Stimulated activated CD8-positive, alpha-beta memory T cell treated with anti-CD3 and anti-CD28 coated beads, Interleukin-2, amount 100 ng/mL, for 1 hour (primary cell): Measurements from ENCODE around the gene FILIP1.

Source experiments
- DNase-seq, 2 donors: peaks; one replicate each; pipeline ENCODE4 v3.0.0-alpha.2; 2020; ENCODE audit warnings: low read depth in 2 of 2

FILIP1 gene

DNA sequence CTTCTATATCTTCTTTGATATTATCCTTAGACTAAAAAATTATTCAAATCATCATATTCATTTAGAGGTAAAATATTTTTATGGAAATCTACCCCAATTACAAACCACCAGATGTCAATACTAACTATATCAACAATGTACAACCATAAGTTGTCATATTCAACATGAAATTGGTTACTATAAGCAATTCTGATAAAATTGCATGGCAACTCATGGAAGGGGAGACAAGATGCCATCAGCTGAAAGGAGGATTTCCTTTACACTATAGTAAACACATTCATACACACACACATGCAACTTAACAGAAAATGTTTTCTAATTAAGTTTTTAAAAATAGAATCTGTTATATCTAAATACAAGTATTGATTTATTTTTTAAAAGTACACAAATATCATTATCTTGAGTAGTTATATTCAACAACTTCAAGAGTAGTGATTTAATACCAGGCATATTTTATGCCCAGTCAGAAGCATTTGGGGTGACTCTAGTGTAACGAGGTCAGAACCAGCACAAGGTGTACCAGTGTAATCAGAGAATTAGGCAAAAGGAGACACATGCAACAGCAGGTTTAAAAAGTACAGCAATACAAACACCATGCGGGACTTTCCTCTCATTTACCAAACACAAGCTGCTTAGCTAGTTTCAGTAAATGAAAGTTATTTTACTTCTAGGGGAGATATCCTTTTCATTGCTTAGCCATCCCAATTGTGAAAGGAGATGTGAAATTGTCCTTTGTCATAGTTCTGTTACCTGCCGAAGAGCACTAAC is 1.0 kb downstream of the FILIP1 start:
- no peak for DNase-seq

GRCh38 chr6:75491291-75491690 is 2.3 kb downstream of the FILIP1 start:
- no peak for DNase-seq

GRCh38 chr6:75490706-75491105 is 2.9 kb downstream of the FILIP1 start:
- no peak for DNase-seq

DNA sequence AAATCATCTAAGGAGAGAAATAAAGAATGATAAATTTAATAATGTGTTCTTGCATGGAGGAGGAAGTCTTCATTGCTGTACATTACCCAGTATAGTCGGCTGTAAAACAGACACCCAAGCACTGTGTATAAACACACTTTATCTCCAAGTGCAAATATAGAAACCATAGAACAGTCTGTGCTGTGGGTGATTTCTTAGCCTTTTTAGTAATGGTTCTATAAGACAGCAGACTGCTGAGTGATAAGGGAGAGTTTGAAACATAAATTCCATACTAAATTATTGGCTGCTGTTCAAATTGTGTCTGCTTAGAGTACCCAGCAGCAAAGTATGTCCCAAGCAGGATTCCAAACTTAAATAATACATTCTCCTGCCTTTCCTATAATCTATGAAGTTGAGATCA is 4.6 kb downstream of the FILIP1 start:
- DNase-seq: no peak

DNA sequence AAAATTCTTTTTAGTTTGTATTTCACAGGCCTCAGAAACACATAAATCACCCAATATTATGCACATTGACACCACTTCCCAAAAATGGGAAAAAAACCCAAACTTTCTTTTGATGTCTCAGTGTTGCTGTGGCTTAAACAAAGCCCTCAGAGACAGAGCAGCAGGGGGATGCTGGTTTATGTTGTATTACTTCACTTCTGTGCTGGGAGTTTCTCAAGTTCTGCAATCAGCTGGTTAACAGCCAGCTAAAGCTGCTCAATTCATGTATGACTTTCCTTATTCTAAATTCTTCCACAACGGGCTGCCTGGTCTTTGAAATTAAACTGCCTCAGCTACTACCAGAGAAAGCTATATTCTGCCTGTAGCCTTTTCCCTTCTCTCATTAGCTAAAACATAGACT is 5.6 kb downstream of the FILIP1 start:
- no peak for DNase-seq

GRCh38 chr6:75486850-75487518 is 6.6 kb downstream of the FILIP1 start:
- DNase-seq: no peak

DNA sequence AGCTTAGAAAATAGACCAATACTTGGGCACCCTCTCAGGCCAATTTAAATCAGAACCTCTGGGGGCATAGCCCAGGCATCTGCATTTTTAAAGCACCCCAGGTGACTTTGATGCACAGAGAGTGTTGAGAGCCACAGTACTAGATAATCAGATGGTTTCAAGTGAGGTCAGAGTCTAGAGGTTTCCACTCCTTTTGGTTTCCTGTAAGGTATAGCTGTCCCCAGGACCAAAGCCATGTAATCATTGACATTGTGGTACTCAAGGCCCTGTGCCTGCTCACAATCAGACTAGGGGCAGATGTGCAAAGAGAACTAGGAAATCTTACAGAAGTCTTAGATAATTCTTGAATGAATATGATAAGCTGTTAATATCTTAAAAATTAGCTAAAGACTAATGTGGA is 9.1 kb downstream of the FILIP1 start:
- no peak for DNase-seq

DNA sequence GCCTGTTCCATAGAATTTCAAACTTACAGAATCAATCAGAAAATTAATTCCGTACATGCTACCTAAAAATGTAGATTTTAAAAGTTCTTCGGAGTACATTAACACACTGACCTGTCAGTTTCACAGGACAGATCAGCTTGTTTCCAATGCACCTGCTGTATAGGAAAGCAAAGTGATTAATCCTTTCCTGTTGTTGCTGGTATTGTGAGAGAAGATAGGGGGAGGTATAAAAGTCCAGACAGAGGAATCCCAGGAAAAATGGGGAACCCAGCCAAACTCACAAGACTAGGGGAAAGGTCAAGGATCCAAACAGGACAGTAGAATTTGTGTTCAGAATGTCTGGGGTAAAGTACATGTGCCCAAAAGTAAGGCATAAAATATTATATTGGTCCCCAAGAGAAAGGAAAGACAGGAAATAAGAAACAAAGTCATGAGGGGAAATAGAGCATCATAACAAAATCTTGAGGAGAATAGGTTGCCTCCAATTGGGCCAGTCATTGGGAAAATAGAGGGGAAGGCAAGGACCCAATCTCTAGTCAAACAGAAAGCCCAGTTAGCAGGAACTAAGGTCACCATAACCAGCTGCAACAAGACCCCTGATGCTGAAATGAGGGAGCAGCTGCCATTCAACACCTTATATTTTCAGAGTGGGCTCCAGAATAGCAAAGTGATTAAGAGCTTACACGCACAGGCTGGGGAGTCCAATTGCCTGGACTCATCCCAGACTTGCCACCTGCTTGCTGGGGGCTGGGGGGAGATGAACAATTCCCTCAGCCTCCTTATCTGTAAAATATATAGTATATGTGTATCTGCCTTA is 10.3 kb downstream of the FILIP1 start:
- no peak for DNase-seq

DNA sequence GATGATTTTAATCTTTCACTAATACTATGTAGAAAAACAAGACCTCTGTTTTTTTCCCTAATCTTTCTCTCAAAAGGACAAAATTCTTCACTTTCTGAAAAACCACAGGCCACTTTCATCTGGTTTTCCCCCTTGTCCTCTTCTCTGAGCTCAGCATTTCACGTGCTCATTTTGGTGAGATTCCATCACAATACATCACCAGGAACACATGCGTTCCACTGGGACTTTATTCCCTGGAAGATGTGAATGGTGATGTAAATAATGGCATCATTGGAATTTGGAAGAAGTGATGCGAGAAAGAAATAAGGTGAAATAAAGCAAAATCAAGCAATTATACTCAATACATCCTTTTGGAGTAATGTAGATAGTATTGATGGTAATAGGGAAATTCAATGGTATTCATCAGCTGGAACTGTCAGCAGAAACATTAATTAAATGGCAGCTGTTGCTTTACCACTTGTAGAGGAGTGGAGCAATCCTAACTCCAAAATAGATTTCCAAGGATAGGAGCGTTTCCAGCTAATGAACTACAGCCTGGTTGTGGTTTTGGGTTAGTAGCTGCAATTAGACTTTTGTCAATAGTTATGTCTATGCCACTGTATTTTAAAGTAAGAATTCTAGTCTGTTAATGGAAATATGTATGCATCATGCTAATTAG is 11.5 kb downstream of the FILIP1 start:
- DNase-seq: no peak

GRCh38 chr6:75481394-75481793 is 12.2 kb downstream of the FILIP1 start:
- DNase-seq: no peak

DNA sequence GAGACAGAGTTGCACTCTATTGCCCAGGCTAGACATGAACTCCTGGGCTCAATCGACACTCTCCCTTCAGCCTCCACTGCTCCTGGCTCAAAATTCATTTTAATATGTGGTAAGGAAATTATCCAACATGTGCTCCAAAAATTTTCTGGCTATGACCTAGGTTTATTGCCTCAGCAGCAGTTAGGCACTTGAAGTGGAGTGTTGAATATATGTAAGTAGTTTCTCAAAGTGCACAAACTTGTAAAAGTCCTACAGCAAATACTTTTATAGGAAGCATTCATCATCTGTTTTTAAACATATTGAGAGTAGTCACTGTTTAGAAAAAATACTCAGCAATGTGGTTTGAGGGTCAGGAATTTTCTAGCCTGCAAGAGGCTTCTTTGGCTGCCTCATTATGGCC is 13.2 kb downstream of the FILIP1 start:
- no peak for DNase-seq

- DNase-seq: no peak
Measured at GRCh38 chr6:75479712-75480111, 13.9 kb downstream of the FILIP1 start.

DNA sequence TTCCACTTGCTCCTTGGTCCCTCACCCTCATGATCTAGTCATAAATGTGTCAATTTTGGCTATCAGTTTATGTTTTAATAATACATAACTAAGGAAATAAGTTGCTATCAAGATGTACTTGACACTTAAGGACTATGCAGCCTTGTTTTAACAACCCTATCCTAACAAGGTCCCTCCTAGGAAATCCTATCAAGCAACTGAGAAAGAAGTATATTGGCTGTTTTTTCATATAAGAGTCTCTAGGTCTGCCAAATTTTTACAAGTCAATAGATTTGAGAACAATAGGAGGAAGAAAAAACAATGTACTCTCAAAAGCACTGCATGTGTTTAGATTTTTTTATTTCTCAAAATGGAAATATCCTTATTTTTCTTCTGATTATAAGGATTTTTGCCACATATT is 14.7 kb downstream of the FILIP1 start:
- no peak for DNase-seq

DNA sequence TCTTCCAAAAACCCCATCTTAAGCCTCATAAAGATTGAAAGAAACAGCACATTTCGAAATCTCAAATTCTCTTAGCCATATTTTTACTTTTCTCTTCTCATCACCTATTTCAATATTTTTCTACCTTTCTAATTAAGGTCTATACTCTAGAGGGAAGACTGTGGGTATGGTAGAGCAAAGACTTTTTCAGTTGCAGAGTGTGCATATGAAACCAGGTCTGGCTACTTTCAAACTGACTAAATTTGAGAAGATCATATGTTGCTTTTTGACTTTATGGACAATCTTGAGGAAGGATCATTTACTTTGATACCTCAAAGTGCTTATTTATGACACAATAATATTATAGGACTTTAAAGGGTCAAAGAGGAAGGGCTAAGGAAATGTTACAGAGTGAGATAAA is 20.7 kb downstream of the FILIP1 start:
- no peak for DNase-seq

DNA sequence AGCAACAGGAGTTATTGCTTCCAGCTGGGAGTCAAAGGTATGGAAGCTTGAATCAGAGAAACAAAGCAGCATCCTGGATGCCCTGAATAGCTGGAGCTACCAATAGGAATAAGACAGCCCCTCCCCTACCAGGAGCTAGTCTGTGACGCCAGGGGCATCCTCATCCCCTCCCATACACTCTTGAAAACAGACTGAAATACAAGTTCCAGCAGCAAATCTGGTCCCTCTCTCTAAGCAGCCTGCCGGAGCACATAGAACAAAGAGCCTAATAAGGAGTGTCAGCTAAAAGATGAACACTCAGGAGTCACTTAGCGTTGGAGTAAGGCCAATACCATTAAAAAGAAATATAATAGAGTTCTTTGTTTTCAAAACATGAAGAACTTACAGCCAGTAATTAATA is 25.6 kb downstream of the FILIP1 start:
- DNase-seq: no peak

DNA sequence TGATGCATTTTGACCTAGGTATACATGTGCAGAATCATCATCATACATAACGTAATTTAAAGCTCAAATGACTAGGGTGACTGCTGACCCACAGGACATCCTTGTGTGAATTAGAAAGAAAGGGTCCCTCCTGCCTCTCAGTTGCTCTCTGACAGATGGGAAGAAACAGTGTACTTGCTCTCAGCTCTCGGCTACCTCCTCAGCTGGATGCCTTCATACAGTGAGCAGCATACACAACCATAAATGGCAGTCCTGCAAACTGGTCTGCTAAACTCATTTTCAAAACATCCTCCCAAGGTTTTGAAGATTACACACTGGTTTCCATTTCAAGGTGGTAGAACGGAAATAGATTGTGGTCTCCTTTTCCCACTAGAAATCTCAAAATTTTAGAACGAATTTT is 26.3 kb downstream of the FILIP1 start:
- no peak for DNase-seq

DNA sequence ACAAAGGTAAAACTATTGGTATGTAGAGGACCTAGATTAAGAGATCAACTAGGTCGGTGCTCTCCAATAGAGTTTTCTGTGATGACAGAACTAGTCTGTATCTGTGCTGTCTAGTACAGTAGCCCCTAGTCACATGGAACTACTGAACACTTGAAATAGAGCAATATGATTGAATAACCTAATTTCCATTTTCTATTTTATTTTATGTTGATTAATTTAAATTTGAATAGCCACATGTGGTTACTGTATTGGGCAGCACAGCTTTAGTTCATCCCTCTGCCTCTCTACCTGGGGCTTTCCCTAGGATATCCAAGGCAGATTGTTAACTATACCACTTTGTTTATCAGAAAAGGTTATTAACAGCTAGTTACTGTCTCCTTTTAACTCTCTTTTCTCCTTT is 27.0 kb downstream of the FILIP1 start:
- no peak for DNase-seq

DNA sequence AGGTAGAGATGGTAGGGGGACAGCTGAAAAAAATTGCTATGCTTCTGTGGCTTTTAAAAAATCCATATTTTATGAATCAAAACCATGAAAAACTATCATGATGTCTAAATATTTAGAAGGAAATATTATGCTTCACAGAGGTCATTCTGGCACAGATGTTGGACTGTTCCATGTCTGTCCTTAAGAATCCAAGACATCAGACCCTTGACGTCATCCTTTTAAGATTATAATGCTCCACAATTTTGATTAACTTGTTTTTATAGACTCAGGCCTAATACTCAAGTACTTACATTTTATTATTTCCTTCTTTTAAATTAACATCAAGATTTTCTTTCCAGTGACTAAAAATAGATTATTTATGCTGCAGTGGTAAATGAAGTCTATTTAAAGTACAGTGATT is 29.7 kb downstream of the FILIP1 start:
- DNase-seq: no peak

DNA sequence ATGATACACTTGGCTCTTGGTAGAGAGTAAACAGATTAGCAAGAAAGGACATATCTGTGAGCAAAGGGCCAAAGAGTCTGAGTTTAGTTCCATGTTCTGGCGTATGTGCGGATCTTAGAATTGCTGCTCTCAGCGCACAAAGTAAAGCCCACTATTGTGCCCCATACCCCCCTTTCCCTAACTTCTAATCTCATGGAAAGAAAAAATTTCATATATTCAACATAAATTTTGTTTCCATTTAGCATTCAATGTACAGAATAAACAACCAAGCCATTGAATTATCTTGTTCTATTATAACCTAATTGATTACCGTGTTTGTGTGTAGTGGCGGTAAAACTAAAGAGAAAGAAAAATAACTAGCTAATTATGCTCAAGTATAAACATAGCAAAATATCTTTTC is 30.5 kb downstream of the FILIP1 start:
- no peak for DNase-seq

DNA sequence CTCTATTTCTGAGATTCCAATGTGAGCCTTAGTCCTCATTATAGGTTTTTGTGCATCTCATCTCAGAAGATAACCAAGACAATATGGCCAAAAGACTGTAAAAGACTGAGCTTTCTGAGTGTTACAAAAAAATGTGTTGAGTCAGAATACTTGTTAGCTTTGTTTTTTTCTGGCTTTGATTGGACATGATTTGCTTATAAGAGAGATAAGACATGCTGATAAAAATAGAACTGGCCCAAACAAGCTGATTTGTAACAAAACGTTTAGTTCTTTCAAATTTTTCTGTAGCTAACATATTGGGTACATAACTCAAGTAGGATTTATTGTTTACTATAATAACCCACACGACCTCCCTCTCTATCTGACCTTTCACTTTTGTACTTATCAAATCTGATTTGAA is 32.9 kb downstream of the FILIP1 start:
- DNase-seq: no peak

DNA sequence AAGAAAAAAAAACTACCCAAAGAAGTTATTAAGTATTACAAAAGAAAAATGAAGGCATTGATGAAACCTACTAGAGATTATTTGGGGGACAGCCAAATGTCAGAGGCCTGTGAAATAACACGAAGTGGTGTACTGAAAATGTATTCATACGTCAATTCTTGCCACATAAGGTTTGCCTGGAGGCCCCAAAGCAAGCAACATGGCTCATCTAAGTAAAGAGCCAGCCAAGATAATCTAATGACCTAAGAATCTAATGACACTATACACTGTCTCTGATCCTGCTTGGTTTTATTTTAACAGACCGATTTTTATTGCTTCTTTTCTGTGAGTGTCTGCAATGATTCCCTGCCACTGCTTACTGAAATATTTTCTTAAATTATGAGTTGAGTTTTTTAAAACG is 34.7 kb downstream of the FILIP1 start:
- no peak for DNase-seq

DNA sequence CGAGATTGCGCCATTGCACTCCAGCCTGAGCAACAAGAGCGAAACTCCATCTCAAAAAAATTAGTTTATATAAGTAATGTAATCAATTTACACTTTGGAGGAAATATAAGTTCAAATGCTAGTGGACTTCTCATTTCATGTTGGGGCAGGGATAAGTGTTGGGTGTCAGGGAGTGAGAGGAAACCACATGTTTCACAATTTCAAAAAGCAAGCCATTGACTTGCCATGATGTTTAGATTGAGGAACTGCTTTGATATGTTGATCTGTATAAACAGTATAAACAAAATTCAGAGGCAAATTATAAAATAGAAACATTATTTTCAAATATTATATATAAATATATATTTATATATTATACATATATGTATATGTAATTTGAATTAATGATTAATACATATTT is 42.7 kb downstream of the FILIP1 start:
- DNase-seq: no peak
